SHP77 treated with DMSO at 0.1 percent for 48 hours (cell line): ENCODE results near the gene IL17REL.

Experiments used
- DNase-seq: peaks from one replicate; lab custom pipeline; 2025; lab: John Stamatoyannopoulos, UW

Gene IL17REL

DNA sequence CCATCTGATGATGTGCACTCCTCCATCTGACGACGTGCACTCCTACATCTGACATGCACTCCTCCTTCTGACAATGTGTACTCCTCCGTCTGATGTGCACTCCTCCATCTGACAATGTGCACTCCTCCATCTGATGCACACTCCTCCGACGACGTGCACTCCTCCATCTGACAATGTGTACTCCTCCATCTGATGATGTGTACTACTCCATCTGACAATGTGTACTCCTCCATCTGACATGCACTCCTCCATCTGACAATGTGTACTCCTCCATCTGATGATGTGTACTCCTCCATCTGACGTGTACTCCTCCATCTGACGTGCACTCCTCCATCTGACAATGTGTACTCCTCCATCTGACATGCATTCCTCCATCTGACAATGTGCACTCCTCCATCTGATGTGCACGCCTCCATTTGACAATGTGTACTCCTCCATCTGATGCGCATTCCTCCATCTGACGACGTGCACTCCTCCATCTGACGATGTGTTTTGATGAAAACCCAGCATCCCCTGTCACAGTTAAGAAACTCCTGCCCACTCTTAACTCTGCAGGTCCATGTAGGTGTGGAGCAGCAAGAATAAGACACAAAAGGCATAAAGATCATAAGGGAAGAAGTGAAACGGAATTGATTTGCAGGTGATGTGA lies 9.7 kb upstream of the IL17REL start:
- no peak for DNase-seq

DNA sequence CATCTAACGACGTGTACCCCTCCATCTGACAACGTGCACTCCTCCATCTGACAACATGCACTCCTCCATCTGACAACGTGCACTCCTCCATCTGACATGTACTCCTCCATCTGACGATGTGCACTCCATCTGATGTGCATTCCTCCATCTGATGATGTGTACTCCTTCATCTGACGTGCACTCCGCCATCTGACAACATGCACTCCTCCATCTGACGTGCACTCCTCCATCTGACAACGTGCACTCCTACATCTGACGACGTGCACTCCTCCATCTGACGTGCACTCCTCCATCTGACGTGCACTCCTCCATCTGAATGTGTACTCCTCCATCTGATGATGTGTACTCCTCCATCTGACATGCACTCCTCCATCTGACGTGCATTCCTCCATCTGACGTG lies 8.0 kb upstream of the IL17REL start:
- DNase-seq = no peak

DNA sequence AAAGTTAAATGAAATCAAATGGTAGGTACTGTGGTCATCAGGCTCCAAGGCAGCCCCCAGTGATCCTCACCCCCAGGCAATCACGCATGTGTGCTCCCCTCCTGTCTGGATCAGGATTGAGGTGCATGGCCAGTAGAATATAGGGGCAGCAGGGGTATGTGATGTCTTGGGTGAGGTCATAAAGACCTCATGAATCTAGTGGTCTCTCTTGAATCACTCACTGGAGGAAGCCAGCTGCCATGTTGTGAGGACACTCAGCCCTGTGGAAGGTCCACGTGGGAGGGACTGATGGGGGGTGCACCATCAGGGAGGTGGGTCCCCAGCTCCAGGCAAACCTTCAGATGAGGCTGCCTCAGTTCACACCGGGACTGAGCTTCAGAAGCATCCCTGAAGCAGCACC lies 6.8 kb upstream of the IL17REL start:
- DNase-seq = no peak

DNA sequence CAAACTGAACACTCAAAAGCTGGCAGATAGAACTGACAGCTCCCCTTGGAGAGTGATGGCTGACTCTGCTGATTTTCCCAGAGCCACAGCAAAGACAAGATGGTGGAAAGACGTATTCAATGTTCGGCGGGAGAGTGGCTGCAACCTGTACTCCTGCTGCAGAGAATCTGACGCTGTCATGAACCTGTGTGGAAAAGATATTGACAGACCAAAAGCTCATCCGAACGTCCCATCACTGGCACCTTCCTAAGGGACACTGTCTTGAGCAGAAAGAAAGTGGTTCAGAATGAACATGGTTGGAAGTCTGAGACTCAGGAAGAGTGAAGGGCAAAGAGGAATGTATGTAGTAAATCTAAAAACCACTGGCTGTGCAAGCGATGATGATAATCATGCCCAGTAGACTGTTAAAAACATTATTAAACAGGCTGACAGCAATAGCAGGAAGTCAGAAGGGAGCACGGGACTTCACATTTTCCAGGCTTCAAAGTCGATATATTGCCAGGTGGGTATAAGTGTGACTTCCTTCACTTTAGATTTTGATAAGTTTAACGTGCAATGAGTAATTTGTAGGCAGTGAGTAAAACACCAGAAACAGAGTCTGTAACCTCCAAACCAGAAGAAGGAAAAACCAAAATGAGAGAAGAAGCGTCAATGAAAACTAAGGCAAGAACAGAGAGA lies 6.2 kb upstream of the IL17REL start:
- no peak for DNase-seq

DNA sequence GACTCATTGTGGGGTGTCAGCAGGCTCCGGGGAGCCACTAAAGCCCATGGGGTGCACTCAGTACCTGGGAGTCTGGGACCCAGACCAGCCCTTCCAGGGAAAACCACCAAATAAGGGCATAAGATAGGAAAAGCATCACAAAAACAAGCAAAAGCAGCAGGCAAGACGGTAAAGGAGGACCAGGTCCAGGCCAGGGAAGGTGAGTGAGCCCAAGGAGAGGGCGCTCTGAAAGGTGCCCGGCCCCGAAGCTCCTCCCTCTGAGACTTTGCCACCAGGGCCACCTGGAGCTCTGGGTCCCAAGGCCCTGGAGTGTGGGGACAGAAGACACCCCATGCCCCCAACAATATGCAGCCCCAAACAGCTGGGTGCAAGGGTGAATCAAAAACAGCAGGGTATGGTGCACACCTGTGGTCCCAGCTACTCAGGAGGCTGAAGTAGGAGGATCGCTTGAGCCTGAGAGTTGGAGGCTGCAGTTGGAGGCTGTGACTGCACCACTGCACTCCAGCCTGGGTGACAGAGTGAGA lies 5.2 kb upstream of the IL17REL start:
- DNase-seq = no peak

DNA sequence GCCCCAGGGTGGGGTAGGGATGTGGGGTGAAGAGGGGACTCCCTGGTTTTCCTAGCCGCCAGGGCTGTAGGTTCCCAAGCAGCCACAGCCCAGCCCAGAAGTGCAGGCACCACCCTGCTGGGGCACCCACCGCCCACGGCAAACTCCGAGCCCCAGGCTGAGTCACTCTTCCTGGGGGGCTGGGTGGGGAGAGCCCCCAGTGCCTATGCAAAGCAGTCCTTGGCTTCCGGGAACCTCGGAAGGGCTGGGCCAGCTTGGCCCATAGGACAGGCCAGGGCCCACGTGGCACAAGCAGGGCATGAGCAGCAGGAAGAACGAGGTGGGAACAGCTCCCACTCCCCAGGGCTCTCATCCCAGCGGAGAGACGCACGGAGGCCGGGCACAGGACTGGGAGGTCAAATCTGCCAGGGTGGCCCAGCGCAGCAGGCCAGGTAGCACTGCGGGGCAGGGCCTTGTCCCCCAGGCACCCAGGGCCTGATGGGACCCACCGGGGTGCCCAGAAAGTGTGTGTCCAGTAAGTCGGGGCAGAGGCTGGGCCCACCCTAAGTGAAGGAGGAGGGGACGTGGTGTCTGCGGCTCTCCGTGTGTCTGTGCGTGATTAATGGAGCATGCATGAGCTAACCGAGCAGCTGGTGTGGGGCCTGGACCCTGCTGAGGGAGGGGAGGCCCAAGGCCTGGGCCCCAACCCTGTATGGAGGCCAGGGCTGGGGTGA lies 4.6 kb upstream of the IL17REL start:
- DNase-seq = no peak

DNA sequence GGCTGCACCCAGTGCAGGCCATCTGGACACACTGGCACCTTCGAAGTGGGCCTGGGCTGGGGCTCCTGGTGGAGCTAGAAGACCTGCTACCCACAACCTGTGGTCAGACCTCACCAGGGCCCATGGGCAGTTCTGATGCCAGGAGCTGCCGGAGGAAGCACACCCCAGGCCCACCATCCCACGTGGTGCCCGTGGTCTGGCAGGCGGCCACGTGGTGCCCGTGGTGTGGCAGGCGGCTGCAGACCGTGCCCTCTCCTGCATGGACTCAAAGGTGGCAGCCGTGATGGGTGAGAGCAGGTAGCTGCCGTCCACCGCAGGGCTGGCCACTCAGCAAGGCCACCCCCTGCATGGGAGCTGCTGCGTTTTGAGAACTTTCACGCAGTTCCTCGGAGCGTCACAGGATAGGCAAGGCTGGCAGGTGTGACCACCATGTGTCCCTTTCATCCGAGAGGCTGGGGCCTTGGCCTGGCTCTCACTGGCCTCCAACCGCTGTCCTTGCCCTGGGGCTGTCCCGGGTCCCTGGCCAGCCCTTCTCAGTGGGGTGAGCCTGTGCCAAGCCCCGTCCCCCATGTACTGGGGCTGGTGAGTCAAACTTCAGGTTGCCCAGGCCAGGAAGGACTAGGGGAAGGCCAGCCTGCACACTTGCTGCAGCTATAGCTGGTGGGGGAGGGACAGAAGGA lies 3.9 kb upstream of the IL17REL start:
- no peak for DNase-seq

DNA sequence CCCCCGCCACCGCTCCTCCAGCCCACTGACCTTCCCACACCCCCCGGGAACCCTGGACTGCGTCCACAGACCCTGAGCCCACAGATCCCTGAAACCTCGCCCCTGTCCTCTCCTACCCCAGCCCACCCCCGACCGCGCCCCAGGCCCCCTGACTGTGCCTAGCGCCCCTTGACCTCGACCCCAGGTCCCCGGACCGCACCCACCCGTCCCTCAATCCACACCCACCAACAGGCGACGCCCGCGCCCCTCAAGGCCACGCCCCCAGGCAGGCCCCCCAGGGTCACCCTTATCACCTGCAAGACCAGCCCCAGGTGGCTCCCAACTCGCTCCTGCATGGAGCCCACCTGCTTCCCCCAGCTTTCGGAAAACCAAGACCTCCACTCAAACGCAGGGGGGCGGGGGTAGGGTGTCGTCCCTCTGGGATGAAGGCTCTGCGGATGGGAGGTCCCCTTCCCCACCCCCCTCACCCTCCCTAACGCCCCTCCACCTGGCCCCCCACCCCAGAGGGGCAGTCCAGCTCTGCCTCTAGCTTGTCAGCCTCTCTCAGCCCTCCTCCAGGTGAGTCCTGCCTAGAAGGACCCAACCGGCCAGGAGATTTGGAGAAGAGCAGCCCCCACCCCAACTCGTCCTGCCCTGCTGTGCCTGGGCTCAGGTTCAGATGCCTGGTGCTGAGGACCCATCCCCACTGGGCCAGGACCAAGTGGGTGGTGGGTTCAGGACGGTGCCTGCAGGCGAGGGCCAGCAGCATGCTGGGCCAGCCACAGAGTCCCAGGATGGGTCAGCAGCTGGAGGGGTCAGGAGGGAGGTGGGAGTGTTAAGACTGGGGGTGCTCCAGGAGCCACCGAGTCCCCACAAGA lies 3.1 kb upstream of the IL17REL start:
- no peak for DNase-seq

DNA sequence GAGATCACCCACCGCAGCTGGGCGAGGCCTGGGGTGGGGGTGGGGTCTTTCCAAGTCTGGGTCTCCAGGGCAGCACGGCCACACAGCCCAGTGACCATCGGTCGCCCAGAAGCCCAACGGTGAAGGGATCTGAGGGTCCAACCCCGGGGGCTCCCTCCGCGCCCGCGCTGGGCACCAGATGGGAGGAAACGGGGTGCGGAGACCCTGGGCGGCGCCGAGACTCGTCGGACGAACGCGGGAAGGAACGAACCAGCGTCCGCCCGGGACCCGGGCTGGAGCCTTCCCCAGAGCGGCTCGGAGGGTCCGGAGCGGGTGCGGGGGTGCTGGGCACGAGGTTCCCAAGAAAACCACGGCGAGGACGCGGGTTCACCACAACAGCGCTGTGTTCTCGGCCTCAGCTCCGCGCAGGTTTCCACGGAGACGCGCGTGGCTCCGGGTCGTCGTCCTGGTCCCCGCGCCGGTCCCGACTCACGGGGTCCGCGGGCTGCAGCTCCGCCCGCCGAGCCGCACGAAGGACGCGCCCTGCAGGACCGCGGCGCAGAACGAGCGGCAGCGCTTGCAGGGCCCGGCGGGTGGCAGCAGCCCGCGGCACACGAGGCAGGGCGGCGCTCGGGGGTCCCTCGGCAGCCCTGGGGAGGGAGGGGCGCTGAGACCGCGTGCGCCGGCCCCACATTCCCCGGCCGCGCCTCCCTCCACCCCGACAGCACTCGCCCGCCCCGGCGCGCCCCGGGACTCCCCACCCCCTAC lies 2.3 kb upstream of the IL17REL start:
- DNase-seq = no peak

DNA sequence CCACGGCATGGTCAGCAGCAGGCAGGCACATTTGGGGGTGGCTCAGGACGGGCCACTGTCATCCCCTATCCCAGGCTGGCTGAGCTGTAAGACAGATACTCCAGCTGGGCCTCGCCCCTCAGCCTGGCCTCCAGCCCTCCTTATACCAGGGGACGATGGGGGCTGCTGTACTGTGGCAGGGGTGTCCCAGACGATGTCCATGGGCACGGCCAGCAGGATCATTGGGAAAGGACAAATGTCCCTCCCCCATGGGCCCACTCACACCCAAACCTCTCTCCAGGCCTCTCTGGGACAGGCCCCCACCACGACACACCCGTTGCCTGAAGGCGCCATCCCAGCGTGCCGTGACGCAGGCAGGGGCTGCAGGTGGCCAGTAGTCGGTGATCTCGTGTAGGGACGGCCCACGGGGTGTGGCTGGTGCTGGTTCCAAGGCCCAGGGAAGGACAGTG lies 1.5 kb upstream of the IL17REL start:
- DNase-seq = no peak

DNA sequence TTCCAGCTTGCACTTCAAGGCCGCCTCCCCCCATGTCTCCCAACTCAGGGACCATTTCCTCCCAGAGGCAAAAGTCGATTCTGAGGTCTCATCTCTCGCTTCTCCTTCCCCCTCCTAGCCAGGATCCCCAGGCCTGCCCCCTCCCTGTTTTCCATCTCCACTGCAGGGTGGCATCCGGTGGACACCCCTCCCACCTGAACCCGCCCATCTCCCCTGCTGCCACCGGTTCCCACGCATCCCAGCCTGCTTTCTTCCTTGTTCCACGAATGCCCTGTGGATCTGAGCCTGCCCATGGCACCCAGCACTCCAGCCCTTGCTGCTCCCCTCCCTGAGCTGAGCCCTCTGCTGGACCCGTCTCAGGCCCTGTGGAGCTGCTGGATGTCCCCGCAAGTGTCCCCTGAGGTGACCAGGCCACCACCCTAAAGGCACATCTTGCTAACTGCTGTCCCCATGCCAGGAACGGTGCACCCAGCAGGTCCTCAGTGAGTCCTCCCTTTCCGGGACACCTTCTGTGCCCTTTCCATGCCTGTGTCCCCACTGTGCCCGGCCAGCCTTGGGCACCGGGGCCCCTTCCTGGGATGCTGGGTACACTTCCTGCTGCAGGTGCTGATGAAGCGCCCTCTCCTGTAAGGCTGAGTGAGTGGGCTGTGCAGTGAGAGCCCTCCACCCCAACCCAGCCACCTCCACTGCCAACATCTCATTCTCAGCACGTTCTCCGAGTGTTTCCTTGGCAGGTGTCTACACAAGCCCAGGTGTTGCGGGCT lies 936 bp downstream of the IL17REL start:
- DNase-seq = no peak

DNA sequence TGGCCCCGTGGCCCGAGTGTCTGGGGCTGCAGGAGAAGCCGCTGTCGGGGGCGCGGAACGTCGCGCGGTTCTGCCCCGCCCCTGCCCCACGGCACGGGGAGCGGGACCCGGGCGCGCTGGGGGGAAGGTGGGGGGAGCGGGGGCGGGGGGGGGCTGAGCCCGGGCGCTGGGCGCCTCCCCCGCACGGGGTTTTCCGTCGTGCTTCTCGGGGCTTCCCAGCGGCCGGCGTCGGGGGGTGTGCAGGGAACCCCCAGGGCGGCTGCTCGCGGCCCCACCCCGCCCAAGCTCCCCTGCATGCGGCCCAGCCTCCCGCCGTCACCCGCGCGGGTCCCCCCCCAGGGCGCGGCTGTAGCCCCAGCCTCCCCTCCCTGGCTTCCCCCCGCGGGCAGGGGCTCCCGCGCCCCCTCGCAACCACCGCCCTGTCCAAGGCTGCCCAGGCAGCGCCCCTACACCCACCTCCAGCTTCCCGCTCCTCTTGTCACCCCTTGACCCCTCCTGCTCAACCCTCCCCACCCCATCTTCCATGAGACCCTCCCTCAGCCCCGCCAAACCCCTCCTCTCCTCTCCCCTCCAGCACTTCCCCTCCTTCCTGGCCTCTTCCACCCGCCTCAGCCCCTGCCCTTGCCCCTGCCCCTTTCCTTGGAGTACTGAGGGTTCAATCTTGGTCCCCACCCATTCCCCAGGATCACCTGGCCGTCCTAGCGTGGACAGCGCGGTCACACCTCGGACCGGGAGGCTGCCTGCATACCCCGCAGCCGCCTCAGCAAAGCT lies 1.7 kb downstream of the IL17REL start:
- no peak for DNase-seq

DNA sequence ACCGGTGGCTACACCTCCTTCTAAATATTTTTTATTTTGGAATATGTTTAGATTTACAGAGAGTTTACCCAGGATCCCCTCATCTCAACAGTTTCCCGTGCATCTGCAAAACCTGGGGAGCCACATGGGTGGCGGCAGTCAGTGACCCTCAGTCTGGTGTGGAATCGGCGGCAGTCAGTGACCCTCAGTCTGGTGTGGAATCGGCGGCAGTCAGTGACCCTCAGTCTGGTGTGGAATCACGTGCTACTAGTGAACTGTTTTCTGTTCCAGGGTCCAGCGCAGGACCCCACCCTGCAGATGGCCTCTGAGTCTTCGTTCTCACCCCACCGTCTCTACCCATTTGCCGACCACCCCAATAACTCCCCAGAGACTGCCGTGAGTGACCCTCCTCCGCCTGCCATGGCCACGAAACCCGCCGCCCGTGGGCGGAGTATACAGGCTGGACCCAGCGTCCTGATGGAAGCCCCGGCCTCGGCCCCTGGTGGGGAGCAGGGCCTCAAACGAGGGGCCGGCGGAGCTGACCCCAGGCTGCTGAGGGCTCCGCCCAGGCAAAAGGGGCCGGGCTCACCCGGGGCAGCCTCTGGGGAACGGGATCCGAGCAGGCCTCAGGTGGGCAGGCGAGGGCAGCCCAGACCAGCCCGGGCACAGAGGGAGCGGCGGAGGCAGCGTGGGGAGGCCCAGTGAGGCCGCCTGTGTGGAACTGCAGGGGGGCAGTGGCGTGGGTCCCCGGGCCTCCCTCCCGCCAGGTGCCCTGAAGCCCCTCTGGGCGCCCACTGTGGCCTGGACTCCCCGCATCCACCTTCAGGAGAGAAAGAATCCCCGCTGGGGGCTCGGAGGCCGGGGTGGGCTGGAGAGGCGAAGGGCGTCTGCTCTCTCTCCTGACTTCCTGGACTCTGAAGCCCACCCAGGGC lies 2.5 kb downstream of the IL17REL start:
- DNase-seq = no peak

DNA sequence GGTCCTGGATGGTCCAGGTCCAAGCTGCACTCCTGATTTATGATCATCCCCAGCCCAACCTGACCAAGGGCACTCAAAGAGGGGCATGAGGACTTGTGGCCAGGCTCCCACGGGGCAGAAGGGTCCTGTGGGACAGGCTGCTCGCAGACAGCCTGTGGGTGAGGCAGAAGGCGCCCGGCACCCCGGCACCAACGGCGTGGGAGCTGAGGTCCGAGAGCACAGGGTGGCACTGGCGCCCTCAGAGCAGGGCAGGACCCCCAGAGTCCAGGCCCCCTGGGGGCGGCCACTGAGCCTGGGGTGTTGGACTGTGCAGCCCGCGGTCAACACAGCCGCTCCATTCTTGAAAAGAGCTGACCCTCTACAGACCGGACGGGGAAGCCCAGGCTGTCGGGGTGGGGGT lies 3.3 kb downstream of the IL17REL start:
- no peak for DNase-seq

DNA sequence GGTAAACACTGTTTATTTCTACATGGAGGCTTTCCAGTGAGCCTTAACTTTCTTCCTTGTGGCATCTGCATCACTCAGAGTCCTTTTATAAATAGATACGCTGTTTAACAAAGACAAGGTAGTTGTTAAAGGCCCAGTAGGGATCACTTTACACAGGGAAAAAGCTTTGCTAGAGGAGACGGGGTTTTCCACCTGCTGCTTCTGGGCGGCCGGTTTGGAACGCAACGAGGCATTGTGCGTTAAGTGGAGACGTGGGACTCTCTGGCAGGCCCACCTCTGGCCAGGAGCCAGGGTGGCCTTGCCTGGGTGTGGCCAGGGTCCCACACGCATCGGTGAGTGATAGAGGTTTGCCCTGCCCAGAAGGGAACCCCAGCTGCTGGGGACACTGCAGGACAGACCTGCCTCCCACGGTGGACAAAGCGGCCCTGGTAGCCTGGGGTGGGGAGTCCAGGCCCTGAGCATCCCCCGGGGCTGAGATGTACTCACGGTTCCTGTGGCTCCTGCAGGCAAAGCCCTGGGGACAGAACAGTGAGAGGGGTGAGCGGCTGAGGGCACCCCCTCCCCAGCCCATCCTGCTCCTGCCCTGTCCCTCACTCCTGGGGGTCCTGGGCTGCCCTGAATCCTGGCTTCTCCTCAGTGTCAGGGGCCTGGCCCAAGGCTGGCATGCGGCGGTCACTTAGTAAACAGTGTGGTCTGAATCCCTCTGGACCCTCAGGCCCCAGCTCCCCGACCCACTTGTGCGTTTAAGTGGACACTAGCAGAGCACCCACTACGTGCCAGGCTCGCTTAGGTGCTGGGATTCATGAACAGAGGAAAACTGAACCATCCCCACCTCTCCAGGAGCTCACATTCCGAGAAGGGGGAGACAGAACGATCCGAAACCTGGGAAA lies 4.2 kb downstream of the IL17REL start:
- DNase-seq = peak; percentile 16

DNA sequence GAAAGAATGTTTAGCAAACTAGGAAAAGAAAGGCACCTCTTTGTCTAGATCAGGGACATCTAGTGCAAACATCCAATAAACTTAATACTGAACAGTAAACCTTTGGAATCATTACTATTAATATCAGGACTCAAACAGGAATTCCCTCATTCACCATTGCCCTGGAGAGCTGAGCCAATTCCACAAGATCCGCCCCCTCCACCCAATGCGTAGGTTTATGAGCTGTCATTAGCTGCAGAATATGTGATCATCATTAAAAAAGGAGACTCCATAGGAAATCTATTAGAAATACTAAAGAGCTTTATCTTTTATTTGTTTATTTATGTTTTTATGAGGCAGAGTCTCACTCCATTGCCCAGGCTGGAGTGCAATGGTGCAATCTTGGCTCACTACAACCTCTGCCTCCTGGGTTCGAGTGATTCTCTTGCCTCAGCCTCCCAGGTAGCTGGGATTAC lies 5.5 kb downstream of the IL17REL start:
- no peak for DNase-seq

DNA sequence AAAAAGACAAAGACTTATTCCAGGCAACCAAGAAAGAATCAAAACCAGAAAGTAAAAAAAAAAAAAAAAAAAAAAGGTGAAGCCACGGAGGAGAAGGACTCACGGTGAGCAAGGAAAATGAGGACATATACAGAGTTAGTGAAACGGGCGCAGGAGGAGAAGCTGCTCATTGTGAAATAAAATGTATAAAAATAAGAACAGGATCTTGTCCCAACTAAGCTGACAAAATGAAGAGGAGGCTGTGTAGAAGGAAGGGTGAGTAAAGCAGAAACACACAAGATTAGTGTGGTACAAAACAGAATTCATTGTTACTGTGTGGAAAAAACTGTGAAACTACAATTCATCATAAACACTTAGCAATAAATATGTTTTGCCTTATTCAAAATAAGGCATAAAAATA lies 7.6 kb downstream of the IL17REL start:
- no peak for DNase-seq
